ENCODE results near the gene MCM8.

The MCM8 gene

GRCh38 chr20:5938456-5939029, 11.9 kb upstream of the MCM8 start:
- DNase-seq (ENCODE audit: low read depth), result no peak
- no peak overlapping the region for H3K4me3 ChIP-seq (ENCODE audit: low read depth, low read length)

GRCh38 chr20:5945963-5946362, 4.5 kb upstream of the MCM8 start:
- no peak overlapping the region for H3K4me3 ChIP-seq (ENCODE audit: low read depth, low read length)
- peak; percentile 88 for DNase-seq (ENCODE audit: low read depth)

GRCh38 chr20:5947276-5947675, 3.2 kb upstream of the MCM8 start:
- H3K4me3 ChIP-seq (ENCODE audit: low read depth, low read length), result no peak overlapping the region
- peak; percentile 4 for DNase-seq (ENCODE audit: low read depth)

- no peak for DNase-seq (ENCODE audit: low read depth)
- H3K4me3 ChIP-seq (ENCODE audit: low read depth, low read length), result peak overlapping the region; percentile 79
Observed at GRCh38 chr20:5949943-5950270, 545 bp upstream of the MCM8 start.

GRCh38 chr20:5967469-5967868, 17.0 kb downstream of the MCM8 start:
- no peak for DNase-seq (ENCODE audit: low read depth)
- no peak overlapping the region for H3K4me3 ChIP-seq (ENCODE audit: low read depth, low read length)

- no peak overlapping the region for H3K4me3 ChIP-seq (ENCODE audit: low read depth, low read length)
- DNase-seq (ENCODE audit: low read depth), result no peak
Observed at GRCh38 chr20:5968462-5968861, 18.0 kb downstream of the MCM8 start.

- no peak for DNase-seq (ENCODE audit: low read depth)
- no peak overlapping the region for H3K4me3 ChIP-seq (ENCODE audit: low read depth, low read length)
Observed at GRCh38 chr20:5969348-5969935, 19.0 kb downstream of the MCM8 start.

GRCh38 chr20:5969940-5970339, 19.5 kb downstream of the MCM8 start:
- no peak overlapping the region for H3K4me3 ChIP-seq (ENCODE audit: low read depth, low read length)
- DNase-seq (ENCODE audit: low read depth), result no peak

- no peak for DNase-seq (ENCODE audit: low read depth)
- H3K4me3 ChIP-seq (ENCODE audit: low read depth, low read length), result no peak overlapping the region
Observed at GRCh38 chr20:5970381-5970780, 19.9 kb downstream of the MCM8 start.

- no peak overlapping the region for H3K4me3 ChIP-seq (ENCODE audit: low read depth, low read length)
- no peak for DNase-seq (ENCODE audit: low read depth)
Observed at GRCh38 chr20:5971203-5971602, 20.8 kb downstream of the MCM8 start.

- no peak for DNase-seq (ENCODE audit: low read depth)
- H3K4me3 ChIP-seq (ENCODE audit: low read depth, low read length), result no peak overlapping the region
Observed at GRCh38 chr20:5973172-5973571, 22.7 kb downstream of the MCM8 start.

- H3K4me3 ChIP-seq (ENCODE audit: low read depth, low read length), result no peak overlapping the region
- DNase-seq (ENCODE audit: low read depth), result no peak
Observed at GRCh38 chr20:5973971-5974370, 23.5 kb downstream of the MCM8 start.

GRCh38 chr20:5974531-5974930, 24.1 kb downstream of the MCM8 start:
- no peak for DNase-seq (ENCODE audit: low read depth)
- H3K4me3 ChIP-seq (ENCODE audit: low read depth, low read length), result no peak overlapping the region

GRCh38 chr20:5975778-5976177, 25.3 kb downstream of the MCM8 start:
- H3K4me3 ChIP-seq (ENCODE audit: low read depth, low read length), result no peak overlapping the region
- DNase-seq (ENCODE audit: low read depth), result no peak

GRCh38 chr20:5977223-5977622, 26.8 kb downstream of the MCM8 start:
- no peak for DNase-seq (ENCODE audit: low read depth)

GRCh38 chr20:5977975-5978374, 27.5 kb downstream of the MCM8 start:
- H3K4me3 ChIP-seq (ENCODE audit: low read depth, low read length), result no peak overlapping the region
- DNase-seq (ENCODE audit: low read depth), result no peak

More at GRCh38 chr20:5977223-5977622, 26.8 kb downstream of the MCM8 start:
- H3K4me3 ChIP-seq (ENCODE audit: low read depth, low read length), result no peak overlapping the region

GRCh38 chr20:5979801-5980200, 29.3 kb downstream of the MCM8 start:
- H3K4me3 ChIP-seq (ENCODE audit: low read depth, low read length), result no peak overlapping the region
- no peak for DNase-seq (ENCODE audit: low read depth)

GRCh38 chr20:5980720-5981538, 30.5 kb downstream of the MCM8 start:
- no peak overlapping the region for H3K4me3 ChIP-seq (ENCODE audit: low read depth, low read length)
- no peak for DNase-seq (ENCODE audit: low read depth)

GRCh38 chr20:5987383-5987782, 36.9 kb downstream of the MCM8 start:
- H3K4me3 ChIP-seq (ENCODE audit: low read depth, low read length), result no peak overlapping the region

GRCh38 chr20:5989539-5989938, 39.1 kb downstream of the MCM8 start:
- no peak for DNase-seq (ENCODE audit: low read depth)
- H3K4me3 ChIP-seq (ENCODE audit: low read depth, low read length), result no peak overlapping the region

More at GRCh38 chr20:5987383-5987782, 36.9 kb downstream of the MCM8 start:
- no peak for DNase-seq (ENCODE audit: low read depth)

GRCh38 chr20:5990946-5991345, 40.5 kb downstream of the MCM8 start:
- DNase-seq (ENCODE audit: low read depth), result no peak
- H3K4me3 ChIP-seq (ENCODE audit: low read depth, low read length), result no peak overlapping the region

Data from skeletal muscle cell (primary cell).